Raji (cell line): ENCODE data around the gene LGALS9.

Experiments used
- POLR2A ChIP-seq: IDR thresholded peaks from 2 replicates; pipeline ENCODE4 v1.6.1; 2011; ENCODE audit warnings: low read depth, low read length, control low read depth; ENCODE audit not compliant: insufficient read depth

LGALS9 gene

DNA sequence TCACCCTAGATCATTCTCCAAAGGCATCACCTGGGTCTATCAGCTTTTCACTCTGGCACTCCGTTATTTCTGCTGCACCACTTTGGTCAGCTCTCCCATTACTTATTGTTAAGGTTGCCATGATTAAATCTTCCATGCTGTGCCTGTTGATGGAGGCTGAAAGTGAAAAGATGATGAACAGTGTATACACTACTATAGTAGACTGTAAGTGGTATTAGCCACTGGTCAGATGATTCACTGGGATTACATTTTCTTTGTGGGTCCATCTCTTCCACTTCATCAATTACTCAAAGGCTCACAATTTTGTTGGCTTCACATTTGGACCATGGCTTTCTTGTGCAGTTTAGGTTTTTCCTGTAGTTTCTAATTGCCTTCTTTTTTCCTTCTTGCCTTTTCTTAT, 15.9 kb upstream of the LGALS9 start:
- no peak for TF ChIP-seq POLR2A

GRCh38 chr17:27616414-27616813, 14.6 kb upstream of the LGALS9 start:
- no peak for TF ChIP-seq POLR2A

GRCh38 chr17:27618417-27618816, 12.6 kb upstream of the LGALS9 start:
- TF ChIP-seq POLR2A: no peak

GRCh38 chr17:27620721-27621120, 10.3 kb upstream of the LGALS9 start:
- no peak for TF ChIP-seq POLR2A

DNA sequence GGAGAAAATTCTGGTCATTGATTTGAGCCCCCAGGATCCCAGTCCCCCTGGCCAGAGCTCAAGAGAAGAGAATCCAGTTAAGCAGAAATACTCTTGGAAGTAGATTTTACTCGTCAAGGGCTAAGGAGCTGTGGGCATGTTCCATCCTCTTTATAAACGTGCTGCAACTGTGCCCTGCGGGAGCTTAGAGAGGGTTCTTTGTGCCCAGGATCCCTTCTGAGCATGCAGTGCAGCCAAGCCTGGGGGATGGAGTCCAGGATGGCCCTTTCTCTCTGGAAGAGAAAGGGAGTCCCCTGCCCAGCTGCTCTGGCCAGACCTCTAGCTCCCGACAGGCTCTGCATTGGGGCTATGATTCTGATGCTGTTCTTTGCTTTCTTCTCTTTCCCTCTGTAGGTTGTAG, 9.5 kb upstream of the LGALS9 start:
- TF ChIP-seq POLR2A: no peak

DNA sequence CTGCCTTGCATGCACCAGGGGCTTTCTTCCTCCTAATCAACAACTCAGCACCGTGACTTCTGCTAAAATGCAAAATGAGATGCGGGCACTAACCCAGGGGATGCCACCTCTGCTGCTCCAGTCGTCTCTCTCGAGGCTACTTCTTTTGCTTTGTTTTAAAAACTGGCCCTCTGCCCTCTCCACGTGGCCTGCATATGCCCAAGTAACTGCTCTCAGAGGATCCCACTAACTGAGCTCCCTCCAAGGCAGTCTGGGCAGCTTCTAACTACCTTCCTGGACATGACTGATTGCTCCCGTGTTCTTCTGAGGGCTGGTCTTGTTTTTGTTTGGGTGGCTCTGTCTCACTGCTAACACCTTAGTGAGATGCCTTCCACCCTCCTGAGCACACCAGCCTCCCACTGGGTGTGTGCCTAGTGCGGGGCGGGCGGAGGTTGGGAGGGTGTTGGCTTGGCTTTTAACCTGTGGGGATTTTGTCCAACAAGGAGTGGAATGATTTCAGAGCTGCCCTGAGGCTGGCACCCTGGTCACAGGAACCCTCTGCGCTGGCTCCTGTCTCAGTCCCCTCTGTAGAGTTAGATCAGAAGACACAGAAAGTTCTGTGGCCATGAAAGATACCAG, 8.9 kb upstream of the LGALS9 start:
- TF ChIP-seq POLR2A: no peak

DNA sequence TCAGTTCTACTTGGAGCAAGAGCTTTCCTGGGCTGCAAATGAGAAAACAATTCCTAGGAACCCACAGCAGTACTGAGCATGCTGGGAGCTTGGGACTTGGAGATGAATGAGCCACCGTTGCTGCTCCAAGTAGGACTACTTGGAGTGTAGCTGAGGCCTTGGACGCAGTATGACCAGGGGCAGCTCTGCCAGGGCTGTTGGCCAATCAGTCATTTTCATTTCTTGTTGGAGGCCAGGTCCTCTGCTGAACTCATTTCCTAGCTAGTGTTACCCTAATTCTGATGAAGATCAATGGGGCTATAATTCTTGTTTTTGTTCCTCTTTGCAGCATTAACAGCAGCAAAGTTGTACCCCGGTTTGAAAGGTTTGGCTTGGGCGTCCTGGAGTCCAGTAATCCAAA, 8.0 kb upstream of the LGALS9 start:
- no peak for TF ChIP-seq POLR2A

- TF ChIP-seq POLR2A: no peak
Measured at GRCh38 chr17:27623614-27624013, 7.4 kb upstream of the LGALS9 start.

DNA sequence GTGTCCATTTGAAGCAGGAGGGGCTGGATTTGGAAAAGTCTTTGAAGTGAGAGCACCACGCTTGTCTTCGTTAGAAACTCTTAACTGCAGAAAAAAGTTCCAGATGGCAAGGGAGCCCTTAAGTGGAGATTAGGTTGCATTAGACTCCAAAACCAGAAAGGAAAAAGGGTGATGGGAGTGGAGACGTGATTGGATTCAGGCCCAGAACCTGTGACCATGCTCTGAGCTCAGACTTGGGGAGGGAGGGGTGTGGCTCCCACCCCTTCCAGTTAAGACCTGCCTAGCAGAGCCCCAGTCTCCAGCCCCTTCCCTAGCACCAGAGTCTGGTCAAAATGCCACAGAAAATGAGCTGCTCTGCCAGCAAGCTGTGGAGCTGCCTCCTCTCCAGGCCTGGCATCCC, 6.4 kb upstream of the LGALS9 start:
- no peak for TF ChIP-seq POLR2A

DNA sequence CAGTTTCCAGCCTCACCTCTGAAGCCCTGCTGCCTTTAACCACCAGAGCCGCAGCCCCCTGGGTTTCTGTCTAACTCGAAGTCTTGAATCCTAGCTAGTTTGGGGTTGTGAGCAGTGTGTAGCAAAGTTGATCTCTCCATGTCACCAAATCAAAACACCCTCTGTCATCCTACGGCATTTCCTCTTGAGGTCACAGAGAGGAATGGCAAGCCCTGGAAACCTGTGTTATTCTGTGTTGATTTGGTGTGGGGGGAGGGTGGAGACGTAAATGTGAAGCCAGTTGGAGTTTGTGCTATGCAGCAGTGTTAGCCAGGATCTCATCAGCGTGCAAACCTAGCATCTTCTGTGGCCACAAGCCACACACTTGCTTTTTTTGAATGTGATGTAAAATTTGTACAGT, 5.1 kb upstream of the LGALS9 start:
- TF ChIP-seq POLR2A: no peak

DNA sequence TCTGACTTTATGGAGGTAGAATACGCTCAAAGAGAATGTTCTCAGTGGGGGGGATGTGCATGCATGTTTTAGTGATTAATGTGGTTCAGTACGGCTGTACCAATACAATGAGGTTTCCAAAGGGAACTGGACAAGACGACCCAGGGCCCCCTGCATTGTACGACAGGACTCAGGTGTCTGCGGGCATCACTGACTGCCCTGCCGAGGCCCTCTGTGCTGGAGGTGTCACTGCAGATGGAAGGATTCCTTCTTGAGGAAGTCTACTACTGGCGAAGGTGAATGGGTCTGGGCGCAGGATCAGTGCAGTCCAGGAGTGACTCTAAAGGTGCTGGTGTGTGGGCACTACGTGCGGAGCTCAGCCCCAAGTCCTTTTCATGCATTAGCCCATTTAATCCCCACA, 3.5 kb upstream of the LGALS9 start:
- TF ChIP-seq POLR2A: no peak

DNA sequence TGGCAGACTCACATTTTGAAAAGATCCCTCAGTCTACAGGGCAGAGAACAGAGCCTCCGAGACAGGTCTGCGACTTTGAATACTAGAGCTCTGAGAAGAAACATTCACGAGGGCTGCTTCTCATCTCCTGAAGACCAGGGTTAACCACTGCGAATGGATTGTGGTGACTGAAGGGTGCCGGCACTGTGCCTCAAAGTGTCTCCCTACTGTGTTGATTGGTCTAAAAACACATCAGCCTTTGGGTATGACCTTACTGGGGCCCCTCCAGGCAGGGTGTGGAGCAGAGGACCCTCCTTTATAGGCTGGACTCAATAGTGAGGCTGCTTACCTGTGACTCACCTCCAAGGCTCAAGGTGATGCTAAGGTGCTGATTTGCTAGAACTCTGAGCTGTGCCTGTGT, 2.6 kb upstream of the LGALS9 start:
- no peak for TF ChIP-seq POLR2A

- no peak for TF ChIP-seq POLR2A
Measured at GRCh38 chr17:27631411-27631760, 398 bp downstream of the LGALS9 start.

GRCh38 chr17:27631897-27632725, 1.1 kb downstream of the LGALS9 start:
- no peak for TF ChIP-seq POLR2A

DNA sequence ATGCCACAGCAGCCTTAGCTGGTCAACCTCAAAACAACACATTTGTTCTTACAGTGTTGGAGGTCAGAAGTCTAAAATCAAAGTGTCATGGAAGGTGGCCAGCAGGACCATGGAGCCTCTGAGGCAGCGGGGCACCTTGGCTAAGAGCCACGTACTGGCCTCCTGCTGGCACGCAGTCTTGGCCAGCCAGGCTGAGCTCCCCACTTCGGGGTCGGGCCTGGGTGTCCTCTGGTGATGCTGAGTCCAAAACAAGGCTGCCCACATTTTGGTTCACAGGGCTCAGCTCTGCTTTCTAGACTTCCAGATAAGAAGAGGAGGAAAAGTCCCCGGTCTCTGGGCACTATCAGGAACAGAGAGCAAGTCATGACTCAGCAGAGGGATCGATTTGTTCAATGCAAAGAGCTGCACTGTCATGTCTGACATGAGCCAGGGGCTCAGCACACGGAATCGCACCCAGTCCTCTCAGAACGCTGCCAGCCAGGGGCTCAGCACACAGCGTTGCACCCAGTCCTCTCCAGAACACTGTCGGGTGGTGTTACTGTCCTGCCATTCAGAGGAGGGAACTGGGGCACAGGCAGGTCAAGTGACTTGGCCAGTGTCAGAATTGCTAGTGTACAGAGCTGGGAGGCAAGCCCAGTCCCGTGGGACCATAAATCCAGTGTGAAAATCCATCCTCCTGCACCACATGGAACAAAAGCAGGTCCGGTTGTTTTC, 2.5 kb downstream of the LGALS9 start:
- no peak for TF ChIP-seq POLR2A

GRCh38 chr17:27634026-27634335, 3.0 kb downstream of the LGALS9 start:
- no peak for TF ChIP-seq POLR2A
